ENCODE data around the gene RNF215. TPM values are rescaled to one million over a fixed set of nuclear protein-coding genes. Genes with fewer than 3 reads are reported as not detected.

RNF215 gene
- total and polyA plus RNA-seq, 2 of the 13 experiments (the other 11 are each of a cell fraction or from before 2014, with no cell fraction given): 5.3 to 6.1 TPM

DNA sequence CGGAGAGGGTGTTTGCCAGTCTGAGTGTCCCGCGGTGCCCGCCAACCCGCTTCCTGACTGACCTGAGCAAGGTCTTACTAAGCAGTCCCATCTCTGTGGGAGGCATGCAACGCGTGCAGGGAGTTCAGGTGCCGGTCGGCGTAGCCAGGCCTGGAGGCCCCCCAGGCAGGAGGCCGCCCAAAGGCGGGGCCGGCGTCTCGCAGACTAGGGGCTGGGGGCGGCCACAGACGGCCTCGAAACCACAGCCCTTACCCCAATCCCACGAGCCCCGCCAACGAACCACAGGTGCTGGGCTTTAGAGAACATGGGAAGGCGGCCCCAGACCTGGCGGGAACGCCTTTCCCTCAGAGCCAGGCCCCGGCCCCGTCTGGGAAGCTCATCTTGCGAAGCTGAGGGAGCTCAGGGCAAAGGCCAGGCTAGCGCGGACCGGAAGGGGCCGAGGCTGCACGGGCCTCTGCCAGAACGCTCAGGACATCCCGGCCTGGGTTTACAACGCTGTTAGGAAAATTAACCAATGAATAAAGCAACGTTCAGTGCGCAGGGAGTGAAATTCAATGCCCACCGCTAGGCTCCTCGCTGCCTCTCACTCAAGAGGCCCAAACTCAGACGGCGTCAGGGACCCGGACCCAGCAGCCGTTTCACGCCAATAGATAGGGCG, 36.2 kb upstream of the RNF215 start (continued):
- TF ChIP-seq, protein P1, sequence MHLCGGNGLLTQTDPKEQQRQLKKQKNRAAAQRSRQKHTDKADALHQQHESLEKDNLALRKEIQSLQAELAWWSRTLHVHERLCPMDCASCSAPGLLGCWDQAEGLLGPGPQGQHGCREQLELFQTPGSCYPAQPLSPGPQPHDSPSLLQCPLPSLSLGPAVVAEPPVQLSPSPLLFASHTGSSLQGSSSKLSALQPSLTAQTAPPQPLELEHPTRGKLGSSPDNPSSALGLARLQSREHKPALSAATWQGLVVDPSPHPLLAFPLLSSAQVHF (CRISPR knock-in tag; IDR thresholded peaks at IDR 0.05): no peak
- TF ChIP-seq SOX13 (IDR thresholded peaks at IDR 0.05): 0 out of 2 replicates have a peak, but pooled peaks have one; percentile 12
- TF ChIP-seq SOX13 (CRISPR knock-in tag; conservative IDR thresholded peaks at IDR 0.05 in 1 of 2, IDR thresholded peaks at IDR 0.05 in 1 of 2): no peak
- no peak for TF ChIP-seq DNMT3B (CRISPR knock-in tag; conservative IDR thresholded peaks at IDR 0.05)
- no peak; the same call in 1 of the 2 replicates for TF ChIP-seq ZNF20 (CRISPR knock-in tag; IDR thresholded peaks at IDR 0.05)
- no peak for TF ChIP-seq SMAD9 (CRISPR knock-in tag; IDR thresholded peaks at IDR 0.05)
- no peak; the same call in none of the 2 replicates for TF ChIP-seq ZNF451 (CRISPR knock-in tag; IDR thresholded peaks at IDR 0.05)

DNA sequence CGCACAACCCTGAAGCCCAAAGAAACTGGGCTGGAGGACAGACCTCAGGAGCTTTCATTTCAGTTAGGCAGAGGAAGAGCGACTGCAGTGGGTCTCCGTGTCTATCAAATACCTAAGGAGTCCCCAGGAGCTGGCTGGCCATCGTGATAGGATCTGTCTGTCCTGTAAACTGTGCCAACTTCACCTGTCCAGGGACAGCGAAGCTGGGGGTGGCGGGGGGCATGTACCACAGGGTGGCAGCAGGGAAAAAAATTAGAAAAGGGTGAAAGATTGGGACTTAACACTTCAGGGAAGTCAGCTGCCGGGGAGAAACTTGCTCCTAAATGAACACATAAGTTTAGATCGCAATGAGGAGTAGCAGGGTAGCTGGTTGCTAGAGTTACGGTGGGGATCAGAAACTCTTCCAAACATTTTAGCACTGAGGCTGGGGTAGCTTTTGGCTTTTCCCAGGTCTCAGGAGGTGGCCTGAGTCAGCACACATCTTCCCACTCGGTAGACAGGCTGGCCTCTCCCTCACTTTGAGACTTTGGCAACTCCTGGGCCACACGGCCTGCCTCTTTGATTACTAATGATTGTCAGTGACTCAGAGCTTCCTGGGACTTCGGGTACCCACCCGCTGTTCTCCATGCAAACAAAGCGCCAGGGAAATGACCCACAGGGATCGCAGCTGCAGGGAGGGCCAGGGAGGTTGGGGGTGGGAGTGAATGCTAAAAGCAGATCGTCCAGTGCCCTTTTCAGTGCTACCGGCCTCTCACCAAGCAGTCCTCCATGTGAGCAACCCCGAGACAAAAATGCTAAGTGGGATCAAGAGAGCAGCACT, 35.5 kb upstream of the RNF215 start:
- Histone ChIP-seq H3K9me3 (ENCODE audit: low read length) (no peaks in the 10 kb centered on the region), H3K36me3 (replicated peaks in 1 of 2; ENCODE audit: control insufficient read depth in 1 of 2, insufficient read depth in 2 of 2, low read length in 2 of 2) (peaks cover 0 to 7% of the 10 kb centered on the region in 2 experiments; a peak in 2 of 5 replicates), H2AFZ (ENCODE audit: low read length) (no peak overlapping the region), H4K20me1 (ENCODE audit: insufficient read depth, low read length) (no peaks in the 10 kb centered on the region), H3K4me1 (ENCODE audit: insufficient read depth, low read length) (peaks cover 70% of the 10 kb centered on the region), H3K4me3 (replicated peaks in 1 of 3; ENCODE audit: insufficient read depth in 1 of 3, low read depth in 2 of 3, low read length in 3 of 3) (peak overlapping the region; percentile 67 to 89 (median 72)), H3K79me2 (ENCODE audit: insufficient read depth, low read length) (peaks cover 19% of the 10 kb centered on the region), H3K9ac (ENCODE audit: insufficient read depth, low read depth, low read length) (peak overlapping the region; percentile 89), H3K27me3 (ENCODE audit: control insufficient read depth in 1 of 2, insufficient read depth in 2 of 2, low read length in 2 of 2) (no peaks in the 10 kb centered on the region), H3K27ac (ENCODE audit: extremely low read length, insufficient read depth, low read length) (peak overlapping the region; percentile 96), H3K4me2 (ENCODE audit: low read depth, low read length) (peak overlapping the region; percentile 99)
- no peak for FAIRE-seq
- no TSS peak for BruUV-seq (replicated peaks)
- POLR2A ChIA-PET: interaction anchor here (1.1 to 7.2 kb wide), 14 partner anchors 10 to 656 kb away, joined by 3 to 164 read pairs (median 10); partner anchors contain the start of genes CCDC157, PES1, RNF215 and SEC14L2
- 17% methylated on average over 16 of the region's 18 CpGs for WGBS (ENCODE audit: low lambda C conversion rate)
- intact Hi-C loops (cut with micrococcal nuclease; ENCODE audit: unreplicated experiment) (no loop called here), in situ Hi-C loops (cut with HindIII; ENCODE audit: extremely low pct_ligation_motif_present, low pct_unique_long_range_greater_than_20kb) (no loop called here)
- peak; percentile 18 for ATAC-seq
- CTCF ChIA-PET (ENCODE audit: low intra/inter-chr PET ratio, low total read pairs): no interaction called here
- peak; percentile 81 for DNase-seq (ENCODE audit: low spot score)
- TF ChIP-seq FIP1L1 (IDR thresholded peaks at IDR 0.05; ENCODE audit: borderline replicate concordance, insufficient read depth, low read depth, low read length) (0 out of 2 replicates have a peak, but pooled peaks have one; percentile 16), POLR2A (IDR thresholded peaks at IDR 0.05; ENCODE audit: insufficient read depth in 1 of 2, low read depth in 2 of 2, low read length in 2 of 2) (peak in 1 of 2 experiments; percentile 54; a peak in 1 of 4 replicates), HNRNPL (IDR thresholded peaks at IDR 0.05; ENCODE audit: low read depth, low read length) (peak; percentile 80; the same call in 1 of the 2 replicates), ZNF619 (CRISPR knock-in tag; IDR thresholded peaks at IDR 0.05) (no peak), ZNF572 (CRISPR knock-in tag; IDR thresholded peaks at IDR 0.05) (0 out of 2 replicates have a peak, but pooled peaks have one; percentile 22), EP300 (IDR thresholded peaks at IDR 0.05; ENCODE audit: low read depth in 2 of 2, low read length in 2 of 2) (no peak; a peak in 1 of 4 replicates), EP300 (CRISPR knock-in tag; IDR thresholded peaks at IDR 0.05; ENCODE audit: borderline replicate concordance) (peak; percentile 22; the same call in 1 of the 2 replicates)
- TF ChIP-seq, protein P2, sequence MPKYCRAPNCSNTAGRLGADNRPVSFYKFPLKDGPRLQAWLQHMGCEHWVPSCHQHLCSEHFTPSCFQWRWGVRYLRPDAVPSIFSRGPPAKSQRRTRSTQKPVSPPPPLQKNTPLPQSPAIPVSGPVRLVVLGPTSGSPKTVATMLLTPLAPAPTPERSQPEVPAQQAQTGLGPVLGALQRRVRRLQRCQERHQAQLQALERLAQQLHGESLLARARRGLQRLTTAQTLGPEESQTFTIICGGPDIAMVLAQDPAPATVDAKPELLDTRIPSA (CRISPR knock-in tag; IDR thresholded peaks at IDR 0.05; ENCODE audit: borderline replicate concordance): no peak
- TF ChIP-seq, protein P3, sequence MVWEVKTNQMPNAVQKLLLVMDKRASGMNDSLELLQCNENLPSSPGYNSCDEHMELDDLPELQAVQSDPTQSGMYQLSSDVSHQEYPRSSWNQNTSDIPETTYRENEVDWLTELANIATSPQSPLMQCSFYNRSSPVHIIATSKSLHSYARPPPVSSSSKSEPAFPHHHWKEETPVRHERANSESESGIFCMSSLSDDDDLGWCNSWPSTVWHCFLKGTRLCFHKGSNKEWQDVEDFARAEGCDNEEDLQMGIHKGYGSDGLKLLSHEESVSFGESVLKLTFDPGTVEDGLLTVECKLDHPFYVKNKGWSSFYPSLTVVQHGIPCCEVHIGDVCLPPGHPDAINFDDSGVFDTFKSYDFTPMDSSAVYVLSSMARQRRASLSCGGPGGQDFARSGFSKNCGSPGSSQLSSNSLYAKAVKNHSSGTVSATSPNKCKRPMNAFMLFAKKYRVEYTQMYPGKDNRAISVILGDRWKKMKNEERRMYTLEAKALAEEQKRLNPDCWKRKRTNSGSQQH (CRISPR knock-in tag; IDR thresholded peaks at IDR 0.05; ENCODE audit: low read depth): peak; percentile 46; the same call in 1 of the 2 replicates
- TF ChIP-seq, protein P4, sequence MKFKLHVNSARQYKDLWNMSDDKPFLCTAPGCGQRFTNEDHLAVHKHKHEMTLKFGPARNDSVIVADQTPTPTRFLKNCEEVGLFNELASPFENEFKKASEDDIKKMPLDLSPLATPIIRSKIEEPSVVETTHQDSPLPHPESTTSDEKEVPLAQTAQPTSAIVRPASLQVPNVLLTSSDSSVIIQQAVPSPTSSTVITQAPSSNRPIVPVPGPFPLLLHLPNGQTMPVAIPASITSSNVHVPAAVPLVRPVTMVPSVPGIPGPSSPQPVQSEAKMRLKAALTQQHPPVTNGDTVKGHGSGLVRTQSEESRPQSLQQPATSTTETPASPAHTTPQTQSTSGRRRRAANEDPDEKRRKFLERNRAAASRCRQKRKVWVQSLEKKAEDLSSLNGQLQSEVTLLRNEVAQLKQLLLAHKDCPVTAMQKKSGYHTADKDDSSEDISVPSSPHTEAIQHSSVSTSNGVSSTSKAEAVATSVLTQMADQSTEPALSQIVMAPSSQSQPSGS (CRISPR knock-in tag; IDR thresholded peaks at IDR 0.05): peak; percentile 8; the same call in 1 of the 2 replicates
